SK-N-SH treated with all-trans-retinoic acid at 6 μM for 48 hours (cell line): Measurements from ENCODE around the gene ELMO1.

Experiments used
- ATAC-seq: fragments of 200-7000 bp; cut with Tn5 transposase; 3 replicates; pipeline ENCODE4 v1.9.1; 2020; ENCODE audit warnings: mild to moderate bottlenecking, moderate library complexity
- ARNTL ChIP-seq: fragments of 450-650 bp; formaldehyde crosslinking; IDR thresholded peaks from 2 replicates; pipeline ENCODE4 v1.5.0; 2020; ENCODE audit warnings: low read depth, mild to moderate bottlenecking, moderate library complexity, borderline replicate concordance
- BACH2 ChIP-seq: fragments of 250-450 bp; sonication (Bioruptor Pico); IDR thresholded peaks from 2 replicates; pipeline ENCODE4 v1.9.0; 2021; ENCODE audit warnings: mild to moderate bottlenecking, borderline replicate concordance
- CSDC2 ChIP-seq: fragments of 250-450 bp; sonication (Bioruptor Pico); IDR thresholded peaks from 2 replicates; pipeline ENCODE4 v1.5.0; 2020; ENCODE audit warnings: mild to moderate bottlenecking, moderate library complexity
- ESRRG ChIP-seq: fragments of 250-450 bp; sonication (Bioruptor Pico); IDR thresholded peaks from 2 replicates; pipeline ENCODE4 v1.6.1; 2021; ENCODE audit warnings: mild to moderate bottlenecking
- GLIS3 ChIP-seq: fragments of 250-450 bp; sonication (Bioruptor Pico); IDR thresholded peaks from 2 replicates; pipeline ENCODE4 v1.5.0; 2020; ENCODE audit warnings: mild to moderate bottlenecking, moderate library complexity
- ISL1 ChIP-seq: fragments of 250-450 bp; sonication (Bioruptor Pico); IDR thresholded peaks from 2 replicates; pipeline ENCODE4 v2.1.2; 2022; ENCODE audit warnings: mild to moderate bottlenecking, moderate library complexity
- PPARA ChIP-seq: fragments of 250-450 bp; sonication (Bioruptor Pico); IDR thresholded peaks from 2 replicates; pipeline ENCODE4 v1.5.0; 2020; ENCODE audit warnings: mild to moderate bottlenecking, borderline replicate concordance
- RARB ChIP-seq: fragments of 250-450 bp; sonication (Bioruptor Pico); IDR thresholded peaks from 2 replicates; pipeline ENCODE4 v1.8.0; 2021; ENCODE audit warnings: mild to moderate bottlenecking, moderate library complexity
- SNAI2 ChIP-seq: fragments of 250-450 bp; sonication (Bioruptor Pico); IDR thresholded peaks from 2 replicates; pipeline ENCODE4 v1.5.0; 2020; ENCODE audit warnings: mild to moderate bottlenecking, moderate library complexity
- TCF4 ChIP-seq: fragments of 250-450 bp; sonication (Bioruptor Pico); IDR thresholded peaks from 2 replicates; pipeline ENCODE4 v1.8.0; 2021; ENCODE audit warnings: mild to moderate bottlenecking, moderate library complexity, borderline replicate concordance
- ZC3H10 ChIP-seq: fragments of 250-450 bp; sonication (Bioruptor Pico); IDR thresholded peaks from 2 replicates; pipeline ENCODE4 v1.5.1; 2021; ENCODE audit warnings: mild to moderate bottlenecking, moderate library complexity
- ZFP3 ChIP-seq: fragments of 250-450 bp; sonication (Bioruptor Pico); IDR thresholded peaks from 2 replicates; pipeline ENCODE4 v1.5.0; 2020; ENCODE audit warnings: mild to moderate bottlenecking, moderate library complexity
- ZFP30 ChIP-seq: fragments of 450-650 bp; formaldehyde crosslinking; IDR thresholded peaks from 2 replicates; pipeline ENCODE4 v1.5.0; 2022; ENCODE audit warnings: mild to moderate bottlenecking, moderate library complexity
- ZNF565 ChIP-seq: fragments of 450-650 bp; formaldehyde crosslinking; conservative IDR thresholded peaks from 2 replicates; pipeline ENCODE4 v1.5.0; 2020; ENCODE audit warnings: low read depth, mild to moderate bottlenecking, moderate library complexity
- ZNF70 ChIP-seq: fragments of 450-650 bp; formaldehyde crosslinking; IDR thresholded peaks from 2 replicates; pipeline ENCODE4 v1.5.0; 2020; ENCODE audit warnings: mild to moderate bottlenecking, moderate library complexity
- ZNF8 ChIP-seq: fragments of 450-650 bp; formaldehyde crosslinking; IDR thresholded peaks from 2 replicates; pipeline ENCODE4 v1.5.0; 2020; ENCODE audit warnings: mild to moderate bottlenecking, moderate library complexity
- TF ChIP-seq, protein P1 (sequence below): fragments of 250-450 bp; sonication (Bioruptor Pico); IDR thresholded peaks from 2 replicates; pipeline ENCODE4 v1.8.0; 2021; ENCODE audit warnings: low read depth, mild to moderate bottlenecking, moderate library complexity, borderline replicate concordance
- TF ChIP-seq, protein P2 (sequence below): fragments of 250-450 bp; sonication (Bioruptor Pico); IDR thresholded peaks from 2 replicates; pipeline ENCODE4 v1.5.1; 2021; ENCODE audit warnings: mild to moderate bottlenecking, moderate library complexity
- TF ChIP-seq, protein P3 (sequence below): fragments of 250-450 bp; sonication (Bioruptor Pico); IDR thresholded peaks from 2 replicates; pipeline ENCODE4 v1.5.1; 2020; ENCODE audit warnings: low read depth, mild to moderate bottlenecking, moderate library complexity
- TF ChIP-seq, protein P4 (sequence below): fragments of 250-450 bp; sonication (Bioruptor Pico); IDR thresholded peaks from 2 replicates; pipeline ENCODE4 v1.8.0; 2020; ENCODE audit warnings: mild to moderate bottlenecking, moderate library complexity, borderline replicate concordance

The ELMO1 gene

DNA sequence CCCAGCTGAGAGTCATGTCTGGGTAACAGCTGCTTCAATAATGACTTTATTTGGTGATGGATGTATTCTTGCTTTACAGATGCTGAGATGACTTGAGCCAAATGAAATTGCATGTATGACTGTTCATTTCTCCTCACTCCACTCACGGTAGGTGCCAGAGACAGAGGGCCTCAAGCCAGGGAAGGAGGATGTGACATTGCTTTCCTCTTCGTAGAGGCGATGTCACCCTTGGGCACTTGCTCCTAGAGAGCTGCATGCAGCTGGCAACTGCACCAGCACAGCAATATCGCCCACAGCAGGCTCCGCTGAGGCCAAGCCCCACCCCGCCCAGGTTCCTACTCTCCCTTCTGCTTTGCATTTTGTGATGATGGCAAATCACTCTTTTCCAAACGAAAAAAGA lies 607.8 kb downstream of the ELMO1 start:
- ATAC-seq = no peak
- TF ChIP-seq ISL1 (CRISPR knock-in tag) = no peak
- TF ChIP-seq ZNF565 (CRISPR knock-in tag) = no peak
- TF ChIP-seq BACH2 (CRISPR knock-in tag) = no peak
- TF ChIP-seq GLIS3 (CRISPR knock-in tag) = no peak
- TF ChIP-seq, protein P1, sequence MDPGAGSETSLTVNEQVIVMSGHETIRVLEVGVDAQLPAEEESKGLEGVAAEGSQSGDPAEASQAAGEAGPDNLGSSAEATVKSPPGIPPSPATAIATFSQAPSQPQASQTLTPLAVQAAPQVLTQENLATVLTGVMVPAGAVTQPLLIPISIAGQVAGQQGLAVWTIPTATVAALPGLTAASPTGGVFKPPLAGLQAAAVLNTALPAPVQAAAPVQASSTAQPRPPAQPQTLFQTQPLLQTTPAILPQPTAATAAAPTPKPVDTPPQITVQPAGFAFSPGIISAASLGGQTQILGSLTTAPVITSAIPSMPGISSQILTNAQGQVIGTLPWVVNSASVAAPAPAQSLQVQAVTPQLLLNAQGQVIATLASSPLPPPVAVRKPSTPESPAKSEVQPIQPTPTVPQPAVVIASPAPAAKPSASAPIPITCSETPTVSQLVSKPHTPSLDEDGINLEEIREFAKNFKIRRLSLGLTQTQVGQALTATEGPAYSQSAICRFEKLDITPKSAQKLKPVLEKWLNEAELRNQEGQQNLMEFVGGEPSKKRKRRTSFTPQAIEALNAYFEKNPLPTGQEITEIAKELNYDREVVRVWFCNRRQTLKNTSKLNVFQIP = no peak
- no peak for TF ChIP-seq TCF4
- TF ChIP-seq, protein P2, sequence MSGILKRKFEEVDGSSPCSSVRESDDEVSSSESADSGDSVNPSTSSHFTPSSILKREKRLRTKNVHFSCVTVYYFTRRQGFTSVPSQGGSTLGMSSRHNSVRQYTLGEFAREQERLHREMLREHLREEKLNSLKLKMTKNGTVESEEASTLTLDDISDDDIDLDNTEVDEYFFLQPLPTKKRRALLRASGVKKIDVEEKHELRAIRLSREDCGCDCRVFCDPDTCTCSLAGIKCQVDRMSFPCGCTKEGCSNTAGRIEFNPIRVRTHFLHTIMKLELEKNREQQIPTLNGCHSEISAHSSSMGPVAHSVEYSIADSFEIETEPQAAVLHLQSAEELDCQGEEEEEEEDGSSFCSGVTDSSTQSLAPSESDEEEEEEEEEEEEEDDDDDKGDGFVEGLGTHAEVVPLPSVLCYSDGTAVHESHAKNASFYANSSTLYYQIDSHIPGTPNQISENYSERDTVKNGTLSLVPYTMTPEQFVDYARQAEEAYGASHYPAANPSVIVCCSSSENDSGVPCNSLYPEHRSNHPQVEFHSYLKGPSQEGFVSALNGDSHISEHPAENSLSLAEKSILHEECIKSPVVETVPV (CRISPR knock-in tag) = no peak
- no peak for TF ChIP-seq ARNTL (CRISPR knock-in tag)
- TF ChIP-seq ZC3H10 (CRISPR knock-in tag) = no peak
- TF ChIP-seq, protein P3, sequence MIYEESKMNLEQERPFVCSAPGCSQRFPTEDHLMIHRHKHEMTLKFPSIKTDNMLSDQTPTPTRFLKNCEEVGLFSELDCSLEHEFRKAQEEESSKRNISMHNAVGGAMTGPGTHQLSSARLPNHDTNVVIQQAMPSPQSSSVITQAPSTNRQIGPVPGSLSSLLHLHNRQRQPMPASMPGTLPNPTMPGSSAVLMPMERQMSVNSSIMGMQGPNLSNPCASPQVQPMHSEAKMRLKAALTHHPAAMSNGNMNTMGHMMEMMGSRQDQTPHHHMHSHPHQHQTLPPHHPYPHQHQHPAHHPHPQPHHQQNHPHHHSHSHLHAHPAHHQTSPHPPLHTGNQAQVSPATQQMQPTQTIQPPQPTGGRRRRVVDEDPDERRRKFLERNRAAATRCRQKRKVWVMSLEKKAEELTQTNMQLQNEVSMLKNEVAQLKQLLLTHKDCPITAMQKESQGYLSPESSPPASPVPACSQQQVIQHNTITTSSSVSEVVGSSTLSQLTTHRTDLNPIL = no peak
- TF ChIP-seq ZNF8 (CRISPR knock-in tag) = no peak
- TF ChIP-seq SNAI2 (CRISPR knock-in tag) = no peak
- TF ChIP-seq ESRRG = no peak
- TF ChIP-seq CSDC2 = no peak
- no peak for TF ChIP-seq PPARA (CRISPR knock-in tag)

DNA sequence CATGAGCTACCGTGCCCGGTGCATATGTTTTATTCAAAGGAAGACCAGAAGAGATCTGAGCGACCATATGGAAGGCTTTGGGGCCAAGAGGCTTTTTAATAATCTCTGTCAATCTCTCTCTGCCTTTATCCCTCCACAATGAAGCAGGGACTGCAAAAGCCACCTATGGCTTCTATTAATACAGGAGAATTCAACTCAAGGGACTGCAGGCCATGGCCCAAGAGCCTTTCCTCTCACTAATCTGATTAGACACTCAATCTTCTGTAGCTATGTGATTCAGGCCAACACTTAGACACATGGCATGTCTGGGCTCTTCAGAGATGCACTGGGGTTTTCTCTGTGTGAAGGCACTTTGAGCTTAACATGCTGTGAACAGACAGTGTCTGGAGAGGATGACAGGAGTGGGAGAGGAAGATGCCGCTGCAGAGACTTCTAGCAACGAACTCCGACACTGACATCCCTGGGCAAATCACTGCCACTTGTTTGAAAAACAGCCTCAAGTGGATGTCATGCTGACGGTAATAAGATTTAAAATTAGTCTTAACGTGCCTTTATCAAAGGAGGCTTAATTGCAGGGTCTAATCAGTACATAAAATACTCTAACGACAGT lies 609.9 kb downstream of the ELMO1 start:
- TF ChIP-seq ZFP3 (CRISPR knock-in tag) (no peak), ZNF70 (CRISPR knock-in tag) (no peak), GLIS3 (CRISPR knock-in tag) (no peak), RARB (CRISPR knock-in tag) (no peak), ZFP30 (CRISPR knock-in tag) (no peak)
- ATAC-seq = no peak

DNA sequence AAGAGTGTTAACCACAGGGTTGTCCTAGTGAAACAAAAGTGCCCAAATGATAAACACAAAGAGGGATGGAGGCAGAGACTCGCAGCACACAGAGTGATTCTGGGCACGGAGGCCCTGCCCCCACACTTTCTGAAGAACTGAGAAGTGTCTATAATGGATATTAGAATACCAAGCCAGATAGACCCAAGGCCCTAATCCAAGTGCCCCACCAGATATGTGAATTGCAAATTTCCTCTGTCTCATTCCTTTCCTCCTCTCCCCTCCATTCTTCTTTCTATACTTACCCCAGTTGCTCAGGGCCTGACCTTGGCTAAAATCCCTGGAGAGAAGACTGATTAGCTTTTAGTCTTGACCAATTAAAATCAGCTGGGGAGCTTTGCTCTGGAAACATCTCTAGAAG lies 617.6 kb downstream of the ELMO1 start:
- TF ChIP-seq SNAI2 (CRISPR knock-in tag) (no peak), ZNF70 (CRISPR knock-in tag) (no peak), ARNTL (CRISPR knock-in tag) (no peak), ZFP30 (CRISPR knock-in tag) (no peak), TCF4 (no peak), CSDC2 (no peak)
- TF ChIP-seq, protein P1 = no peak
- TF ChIP-seq, protein P4, sequence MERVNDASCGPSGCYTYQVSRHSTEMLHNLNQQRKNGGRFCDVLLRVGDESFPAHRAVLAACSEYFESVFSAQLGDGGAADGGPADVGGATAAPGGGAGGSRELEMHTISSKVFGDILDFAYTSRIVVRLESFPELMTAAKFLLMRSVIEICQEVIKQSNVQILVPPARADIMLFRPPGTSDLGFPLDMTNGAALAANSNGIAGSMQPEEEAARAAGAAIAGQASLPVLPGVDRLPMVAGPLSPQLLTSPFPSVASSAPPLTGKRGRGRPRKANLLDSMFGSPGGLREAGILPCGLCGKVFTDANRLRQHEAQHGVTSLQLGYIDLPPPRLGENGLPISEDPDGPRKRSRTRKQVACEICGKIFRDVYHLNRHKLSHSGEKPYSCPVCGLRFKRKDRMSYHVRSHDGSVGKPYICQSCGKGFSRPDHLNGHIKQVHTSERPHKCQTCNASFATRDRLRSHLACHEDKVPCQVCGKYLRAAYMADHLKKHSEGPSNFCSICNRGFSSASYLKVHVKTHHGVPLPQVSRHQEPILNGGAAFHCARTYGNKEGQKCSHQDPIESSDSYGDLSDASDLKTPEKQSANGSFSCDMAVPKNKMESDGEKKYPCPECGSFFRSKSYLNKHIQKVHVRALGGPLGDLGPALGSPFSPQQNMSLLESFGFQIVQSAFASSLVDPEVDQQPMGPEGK (CRISPR knock-in tag) = no peak
- no peak for ATAC-seq
